ENCODE data around the gene F7.
"Not testable (repeated sequence)": the region's sequence is repeated elsewhere in the genome, so short reads cannot be mapped to it uniquely, and the experiment has no call there.

Gene F7

GRCh38 chr13:113073942-113074341, 31.6 kb upstream of the F7 start:
- no peak for DNase-seq

- no peak for DNase-seq
Observed at GRCh38 chr13:113074401-113074800, 31.2 kb upstream of the F7 start.

GRCh38 chr13:113074876-113075275, 30.7 kb upstream of the F7 start:
- no peak for DNase-seq

- DNase-seq = no peak
Observed at GRCh38 chr13:113075711-113076110, 29.9 kb upstream of the F7 start.

- no peak for DNase-seq
Observed at GRCh38 chr13:113076681-113077401, 28.8 kb upstream of the F7 start.

- no peak for DNase-seq
Observed at GRCh38 chr13:113077566-113077952, 28.0 kb upstream of the F7 start.

GRCh38 chr13:113077953-113078901, 27.4 kb upstream of the F7 start:
- no peak for DNase-seq

- no peak for DNase-seq
Observed at GRCh38 chr13:113078902-113079780, 26.4 kb upstream of the F7 start.

GRCh38 chr13:113079781-113080080, 25.9 kb upstream of the F7 start:
- DNase-seq = not testable (repeated sequence)

- no peak for DNase-seq
Observed at GRCh38 chr13:113080361-113080831, 25.2 kb upstream of the F7 start.

- no peak for DNase-seq
Observed at GRCh38 chr13:113080901-113081521, 24.6 kb upstream of the F7 start.

- no peak for DNase-seq
Observed at GRCh38 chr13:113082198-113083021, 23.2 kb upstream of the F7 start.

- DNase-seq = no peak
Observed at GRCh38 chr13:113083022-113083373, 22.6 kb upstream of the F7 start.

- DNase-seq = no peak
Observed at GRCh38 chr13:113083402-113084061, 22.1 kb upstream of the F7 start.

GRCh38 chr13:113084094-113084942, 21.3 kb upstream of the F7 start:
- no peak for DNase-seq

- DNase-seq = no peak
Observed at GRCh38 chr13:113084943-113085540, 20.5 kb upstream of the F7 start.

GRCh38 chr13:113086031-113086750, 19.4 kb upstream of the F7 start:
- DNase-seq = no peak

- DNase-seq = no peak
Observed at GRCh38 chr13:113086991-113087922, 18.3 kb upstream of the F7 start.

All from bone marrow (tissue), 2 donors.